ENCODE results near the gene RASSF6.
"Not testable (repeated sequence)": the region's sequence is repeated elsewhere in the genome, so short reads cannot be mapped to it uniquely, and the experiment has no call there.

The RASSF6 gene

GRCh38 chr4:73612032-73612431 lies 8.2 kb downstream of the RASSF6 start:
- no peak for DNase-seq (ENCODE audit: low read depth in 2 of 2)

DNA sequence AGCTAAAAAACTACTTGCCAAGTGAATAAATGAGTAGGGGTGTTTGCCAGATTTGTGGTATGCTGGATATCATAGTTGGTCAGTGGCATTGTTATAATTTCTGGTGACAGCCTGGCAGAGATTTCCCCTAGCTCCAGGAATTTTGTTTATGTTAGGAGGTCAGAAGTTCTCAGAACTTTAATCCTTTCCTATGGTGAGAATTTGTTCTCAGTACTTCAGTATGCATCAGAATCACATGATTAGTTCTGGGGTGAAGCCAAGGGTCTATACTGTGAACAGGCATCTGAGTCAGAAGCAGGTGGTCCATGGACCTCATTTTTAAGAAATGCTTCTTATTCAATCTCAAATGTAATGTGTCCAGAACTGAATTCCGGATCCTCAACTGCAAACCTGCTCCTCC lies 10.5 kb downstream of the RASSF6 start:
- DNase-seq (ENCODE audit: low read depth in 2 of 2), result no peak

DNA sequence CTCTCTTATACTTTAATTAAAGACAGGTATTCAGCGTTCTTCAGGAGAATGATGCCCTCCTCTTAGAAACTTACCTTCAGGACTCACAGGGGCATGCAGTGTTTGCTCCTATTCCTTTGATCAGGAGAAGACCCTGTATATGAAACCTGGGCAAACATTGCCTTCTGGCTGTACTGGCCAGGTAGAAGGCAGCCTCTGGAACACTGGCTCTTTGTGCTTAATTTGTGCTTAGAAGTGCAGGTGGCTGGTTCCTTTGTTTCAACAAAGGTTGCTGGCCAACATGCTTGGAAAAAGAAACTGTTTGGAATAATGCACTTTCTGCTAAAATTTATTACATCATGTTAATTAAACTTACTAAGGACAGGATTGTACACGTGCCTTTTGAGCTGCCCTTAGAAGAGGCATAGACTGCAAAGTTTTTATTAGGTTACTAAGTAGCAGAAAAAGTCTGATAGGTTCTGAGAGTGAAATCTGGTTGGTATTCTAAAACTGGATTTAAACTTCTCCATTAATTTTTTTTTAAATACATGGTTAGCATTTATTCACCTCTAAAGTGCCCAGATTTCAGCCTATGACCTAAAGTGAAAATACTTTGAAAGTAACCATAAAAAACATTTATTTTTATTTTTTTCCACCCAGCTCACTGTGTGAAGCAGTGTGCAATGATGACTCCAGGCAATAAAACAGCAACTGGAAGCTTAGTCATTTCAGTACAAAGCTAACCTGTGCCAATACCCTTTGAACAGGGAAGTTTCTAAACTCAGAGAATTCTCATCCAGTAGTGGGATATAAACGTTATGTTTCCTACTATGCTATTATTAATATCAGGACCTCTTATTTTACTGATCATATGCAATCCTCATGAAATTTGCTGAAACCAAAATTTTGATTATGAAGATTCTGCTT lies 11.3 kb downstream of the RASSF6 start:
- no peak for DNase-seq (ENCODE audit: low read depth in 2 of 2)

GRCh38 chr4:73607375-73608033 lies 12.7 kb downstream of the RASSF6 start:
- DNase-seq (ENCODE audit: low read depth in 2 of 2), result no peak

DNA sequence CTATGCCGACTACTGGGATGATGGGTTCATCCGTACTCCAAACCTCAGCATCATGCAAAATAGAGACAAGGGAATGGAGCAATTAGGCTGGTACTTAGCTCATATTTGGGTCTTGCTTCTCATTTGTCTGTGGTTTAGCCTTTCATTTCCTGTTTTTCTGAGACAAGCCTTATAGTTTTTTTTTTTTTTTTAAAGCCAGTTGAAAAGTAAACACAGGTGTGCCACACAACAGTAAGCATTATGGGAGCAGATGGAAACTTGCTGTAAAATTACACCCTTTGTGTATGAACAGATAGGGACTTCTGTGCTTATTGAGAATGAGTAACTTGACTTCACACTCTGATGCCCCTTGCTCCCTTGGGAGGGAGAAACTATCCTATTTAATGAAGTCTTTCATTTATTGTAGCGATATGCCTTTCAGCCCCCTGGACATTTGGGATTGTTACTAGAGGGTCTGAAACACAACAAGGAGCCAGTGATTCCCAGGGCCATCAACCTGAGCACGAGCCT lies 13.7 kb downstream of the RASSF6 start:
- no peak for DNase-seq (ENCODE audit: low read depth in 2 of 2)

DNA sequence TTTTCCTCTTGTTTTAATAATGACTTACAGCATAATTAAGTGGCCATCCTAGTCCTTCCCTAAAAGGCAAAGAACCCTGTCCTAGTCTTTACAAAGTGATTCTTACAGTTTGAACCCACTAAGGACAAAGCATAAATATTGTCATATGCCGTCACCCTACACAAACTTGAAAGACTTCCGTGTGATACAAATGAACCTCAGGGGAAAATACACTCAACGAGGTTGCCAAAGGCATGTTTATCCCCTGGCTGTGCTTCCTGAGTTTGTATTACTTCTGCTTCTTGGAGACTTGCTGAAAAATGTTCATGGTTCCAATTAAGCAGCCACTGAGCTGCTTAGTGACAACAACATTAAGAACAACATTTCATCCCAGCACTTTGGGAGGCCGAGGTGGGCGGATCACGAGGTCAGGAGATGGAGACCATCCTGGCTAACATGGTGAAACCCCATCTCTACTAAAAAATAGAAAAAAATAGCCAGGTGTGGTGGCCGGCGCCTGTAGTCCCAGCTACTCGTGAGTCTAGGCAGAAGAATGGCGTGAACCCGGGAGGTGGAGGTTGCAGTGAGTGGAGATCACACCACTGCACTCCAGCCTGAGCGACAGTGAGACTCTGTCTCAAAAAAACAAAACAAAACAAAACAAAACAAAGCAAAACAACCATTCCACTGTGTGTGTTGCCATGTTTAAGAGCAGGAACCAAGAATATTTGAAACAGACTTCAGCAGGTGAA lies 16.2 kb downstream of the RASSF6 start:
- no peak for DNase-seq (ENCODE audit: low read depth in 2 of 2)

DNA sequence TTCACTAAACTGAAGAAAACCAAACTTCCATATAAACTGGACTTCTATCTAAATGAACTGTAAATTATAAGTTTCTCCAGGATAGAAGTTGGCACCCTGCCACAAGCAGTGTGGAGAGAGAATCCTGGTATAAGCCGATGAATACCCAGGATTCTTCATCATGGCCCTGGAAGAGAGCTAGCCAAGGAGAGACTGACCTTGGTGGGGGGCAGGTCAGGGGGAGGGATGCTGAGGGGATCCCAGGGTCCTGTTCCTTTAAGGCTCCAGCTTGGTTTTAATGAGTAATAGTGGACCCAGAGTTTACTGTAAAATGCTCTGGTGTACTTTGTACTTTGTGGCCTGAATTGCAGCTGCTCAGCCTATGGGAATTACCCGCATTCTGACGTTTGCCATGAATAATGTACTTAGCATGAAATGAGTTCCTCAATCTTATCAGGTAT lies 16.9 kb downstream of the RASSF6 start:
- no peak for DNase-seq (ENCODE audit: low read depth in 2 of 2)

DNA sequence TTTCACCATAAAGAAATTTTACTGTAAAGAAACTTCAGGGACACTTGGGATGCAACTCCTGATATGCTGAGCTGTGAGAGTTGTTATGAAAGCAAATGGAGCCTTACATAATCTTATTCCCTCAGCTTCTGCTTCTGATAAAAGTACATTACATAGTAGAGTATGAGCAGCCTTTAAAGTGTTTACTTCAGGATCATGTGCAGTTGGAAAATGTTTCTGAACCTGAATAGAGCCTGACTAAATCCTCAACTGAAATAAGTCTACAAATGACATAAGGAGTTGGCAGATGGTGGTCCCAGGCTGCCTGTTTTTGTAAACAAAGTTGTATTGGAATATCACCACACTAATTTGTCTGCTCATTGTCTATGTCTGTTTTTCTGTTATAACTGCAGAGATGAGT lies 19.3 kb downstream of the RASSF6 start:
- DNase-seq (ENCODE audit: low read depth in 2 of 2), result no peak

DNA sequence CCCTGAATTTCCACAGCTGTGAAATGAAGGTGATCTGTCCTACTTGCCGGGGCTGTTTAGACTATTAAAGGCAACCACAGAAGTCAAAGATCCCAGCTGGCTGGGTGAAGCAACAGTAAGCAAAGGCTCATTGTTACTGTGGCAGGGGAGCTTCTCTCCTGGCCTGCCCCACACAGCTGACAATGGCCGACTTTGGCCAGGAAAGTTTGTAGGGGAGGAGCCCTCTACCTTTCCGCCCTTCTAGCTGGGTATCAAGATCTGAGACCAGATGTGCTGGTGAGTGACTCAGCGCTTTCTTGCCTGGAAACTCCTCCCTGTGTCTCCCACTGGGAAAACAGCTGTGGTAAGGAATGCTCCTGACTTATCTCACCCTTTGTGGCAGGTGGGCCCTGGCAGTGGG lies 21.1 kb downstream of the RASSF6 start:
- DNase-seq (ENCODE audit: low read depth in 2 of 2), result no peak

GRCh38 chr4:73597594-73597993 lies 22.6 kb downstream of the RASSF6 start:
- DNase-seq (ENCODE audit: low read depth in 2 of 2), result no peak

GRCh38 chr4:73597183-73597582 lies 23.1 kb downstream of the RASSF6 start:
- not testable (repeated sequence) for DNase-seq (ENCODE audit: low read depth in 2 of 2)

DNA sequence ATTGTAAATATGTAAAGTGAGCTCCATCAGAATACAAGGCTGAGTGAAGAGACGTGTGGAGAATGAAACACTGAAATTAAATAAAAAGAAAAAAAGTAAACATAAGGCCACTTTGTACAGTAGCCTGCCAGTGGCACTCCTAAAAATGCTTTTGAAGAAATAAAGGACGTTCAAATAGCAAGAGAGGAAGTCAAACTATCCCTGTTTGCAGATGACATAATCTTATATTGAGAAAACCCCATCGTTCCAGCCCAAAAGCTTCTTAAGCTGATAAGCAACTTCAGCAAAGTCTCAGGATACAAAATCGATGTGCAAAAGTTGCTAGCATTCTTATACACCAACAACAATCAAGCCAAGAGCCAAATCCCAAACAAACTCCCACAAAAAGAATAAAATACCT lies 24.2 kb downstream of the RASSF6 start:
- DNase-seq (ENCODE audit: low read depth in 2 of 2), result no peak

DNA sequence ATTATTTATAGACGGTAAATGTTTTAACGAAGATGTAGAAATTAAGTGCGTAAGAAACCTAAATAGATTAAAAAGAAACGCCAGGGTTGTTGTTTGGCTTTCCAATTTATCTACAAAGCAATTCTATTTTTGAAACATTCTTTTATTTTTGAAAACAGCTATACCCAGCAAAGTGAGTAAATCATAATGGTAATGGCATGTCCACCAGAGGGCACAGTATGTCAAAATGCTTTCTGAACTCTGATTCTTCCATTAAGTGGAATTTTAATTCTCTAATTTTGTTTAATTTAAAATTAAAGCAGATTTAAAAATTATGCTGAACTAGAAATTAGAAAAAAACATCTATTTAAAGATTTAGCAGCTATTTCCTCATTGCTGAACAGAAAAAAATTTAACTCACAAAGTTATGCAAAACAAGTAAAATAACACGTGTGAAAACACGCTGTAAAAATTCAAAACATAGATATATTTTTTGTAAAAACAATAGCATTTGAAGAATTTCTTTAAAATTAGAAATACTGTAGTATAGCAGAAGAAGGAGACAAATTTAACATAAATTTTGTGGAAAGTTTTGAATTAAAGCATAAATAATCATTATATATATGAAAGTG lies 26.5 kb downstream of the RASSF6 start:
- no peak for DNase-seq (ENCODE audit: low read depth in 2 of 2)

DNA sequence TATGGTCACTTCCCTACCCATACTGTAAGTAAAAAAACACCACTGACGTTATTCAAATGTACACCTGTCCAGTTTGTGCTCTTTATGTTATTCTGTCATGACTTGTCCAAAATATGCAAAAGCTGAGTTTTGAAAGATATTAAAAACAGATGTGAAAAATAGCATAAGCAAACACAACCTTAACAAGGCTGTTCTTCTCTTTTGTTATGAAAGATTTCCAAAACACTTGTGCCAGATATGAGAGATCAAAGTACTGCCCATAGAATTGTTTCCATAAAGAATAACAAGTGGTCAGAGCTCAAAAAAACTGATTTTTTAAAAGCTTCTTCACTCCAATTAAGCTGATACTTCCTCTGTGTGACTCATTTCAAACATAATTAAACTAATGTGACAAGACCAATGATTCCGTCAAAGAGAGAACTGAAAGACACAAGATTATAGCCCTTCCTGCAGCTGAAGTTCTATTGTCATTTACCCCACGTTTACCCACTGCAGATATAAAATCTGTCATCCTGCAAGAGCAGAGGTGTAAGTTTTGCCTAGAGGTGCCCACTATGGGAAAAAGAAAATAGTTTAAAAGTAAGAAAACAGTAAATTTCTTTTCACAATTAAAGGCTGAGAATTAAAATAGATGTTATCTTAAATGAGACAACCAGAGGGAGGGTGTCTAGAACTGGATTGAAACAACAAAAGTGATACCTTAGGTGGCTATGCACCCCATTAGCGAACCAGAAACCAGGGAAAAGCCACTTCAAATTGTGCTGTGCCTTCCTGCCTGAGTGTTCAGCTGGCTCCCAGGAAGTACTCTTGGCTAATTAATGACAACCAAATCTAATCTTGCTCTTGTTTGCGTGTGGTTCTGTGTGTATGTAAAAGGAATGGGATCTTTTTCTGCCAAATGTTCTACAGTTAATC lies 30.1 kb downstream of the RASSF6 start:
- no peak for DNase-seq (ENCODE audit: low read depth in 2 of 2)

GRCh38 chr4:73589261-73589847 lies 30.9 kb downstream of the RASSF6 start:
- no peak for DNase-seq (ENCODE audit: low read depth in 2 of 2)

DNA sequence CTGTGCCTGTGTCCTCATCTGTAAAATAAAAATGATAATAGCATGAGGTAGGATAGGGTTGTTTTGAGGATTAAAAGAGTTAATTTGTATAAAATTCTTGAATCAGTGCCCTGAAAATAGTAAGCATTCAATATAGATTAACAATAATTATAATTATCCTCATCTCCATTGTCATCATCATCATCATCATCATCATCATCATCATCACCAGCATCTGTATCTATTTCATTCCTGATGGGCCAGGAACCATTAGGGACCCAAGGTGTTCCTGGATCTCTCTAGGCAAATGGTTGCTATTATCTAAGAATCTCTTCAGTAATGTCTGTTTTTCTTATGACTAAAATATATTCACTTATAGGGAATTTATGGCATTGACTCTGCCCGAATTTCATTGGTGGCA lies 31.6 kb downstream of the RASSF6 start:
- DNase-seq (ENCODE audit: low read depth in 2 of 2), result no peak

DNA sequence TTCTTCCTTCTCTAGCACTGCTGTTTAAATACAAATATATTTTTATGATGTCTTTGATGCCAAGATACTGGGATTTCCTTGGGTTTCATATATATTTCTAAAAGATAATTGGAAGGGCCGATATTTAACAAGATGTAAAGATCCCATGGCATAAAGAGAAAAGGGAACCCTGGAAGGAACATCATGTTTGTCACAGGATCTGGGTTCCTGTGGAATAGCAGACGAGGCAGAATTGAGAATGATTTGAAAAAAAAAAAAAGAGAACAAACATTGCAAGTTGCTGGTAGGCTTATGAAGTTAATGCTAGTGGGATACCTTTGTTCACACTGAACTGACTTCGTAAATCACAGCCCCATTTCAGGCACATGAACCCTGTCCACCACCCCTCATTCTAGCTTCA lies 33.6 kb downstream of the RASSF6 start:
- DNase-seq (ENCODE audit: low read depth in 2 of 2), result no peak

- no peak for DNase-seq (ENCODE audit: low read depth in 2 of 2)
Observed at GRCh38 chr4:73586040-73586439, 34.2 kb downstream of the RASSF6 start.

GRCh38 chr4:73585345-73585744 lies 34.9 kb downstream of the RASSF6 start:
- no peak for DNase-seq (ENCODE audit: low read depth in 2 of 2)

GRCh38 chr4:73583666-73584065 lies 36.6 kb downstream of the RASSF6 start:
- no peak for DNase-seq (ENCODE audit: low read depth in 2 of 2)

All from stimulated activated CD4-positive, alpha-beta T cell treated with anti-CD3 and anti-CD28 coated beads, Interleukin-1b, Interleukin-23, amount 100 ng/mL, for 4 hours (primary cell).